Activated CD4-positive, alpha-beta memory T cell treated with anti-CD3 and anti-CD28 coated beads, Interleukin-2, amount 10 ng/mL, durations not matched to agents 7 days and 5 days (primary cell): ENCODE measurements around the gene IL34. TPM values are rescaled to one million over a fixed set of nuclear protein-coding genes. Genes with fewer than 3 reads are reported as not detected.
A peak's percentile ranks its signal among the peaks of the same experiment; 100 is the strongest.
"Not testable (repeated sequence)": the region's sequence is repeated elsewhere in the genome, so short reads cannot be mapped to it uniquely, and the experiment has no call there.

Experiments used
- CTCF ChIA-PET: fragments of 350-600 bp; sonication (Branson Sonifier 250); formaldehyde crosslinking; loops from one replicate; lab custom pipeline; 2021; ENCODE audit warnings: antibody characterized with exemption, inconsistent platforms; lab: Charles Lee
- POLR2A ChIA-PET: fragments of 350-600 bp; sonication (Branson Sonifier 250); formaldehyde crosslinking; loops from one replicate; lab custom pipeline; 2021; ENCODE audit warnings: antibody characterized with exemption; lab: Charles Lee
- DNase-seq: peaks from one replicate; pipeline ENCODE4 v3.0.0-alpha.2; 2020
- H3K27ac Mint-ChIP-seq: one replicate; pipeline ENCODE4 v1.8.0; 2021; ENCODE audit warnings: mild to moderate bottlenecking, mixed read lengths
- H3K27me3 Mint-ChIP-seq: one replicate; pipeline ENCODE4 v1.8.0; 2021; ENCODE audit warnings: mixed read lengths
- H3K36me3 Mint-ChIP-seq: one replicate; pipeline ENCODE4 v1.8.0; 2021; ENCODE audit warnings: low read depth, mixed read lengths
- H3K4me1 Mint-ChIP-seq: one replicate; pipeline ENCODE4 v1.8.0; 2021; ENCODE audit warnings: mixed read lengths
- H3K4me3 Mint-ChIP-seq: one replicate; pipeline ENCODE4 v1.8.0; 2021; ENCODE audit warnings: mild to moderate bottlenecking, mixed read lengths
- H3K9me3 Mint-ChIP-seq: one replicate; pipeline ENCODE4 v1.8.0; 2021; ENCODE audit warnings: mixed read lengths
- total RNA-seq, 2 experiments: library from RNA; stranded (reverse); gene quantifications; one replicate each; pipeline ENCODE4 v1.2.3, GENCODE V29; 2021

The IL34 gene
- total RNA-seq, 2 experiments from 2014 or later: not detected

GRCh38 chr16:70642633-70643032, 3.7 kb upstream of the IL34 start:
- peaks cover 14% of the 10 kb centered on the region for H3K27me3 Mint-ChIP-seq
- H3K9me3 Mint-ChIP-seq: no peaks in the 10 kb centered on the region
- H3K4me1 Mint-ChIP-seq: no peaks in the 10 kb centered on the region
- H3K4me3 Mint-ChIP-seq: no peak overlapping the region
- ChIA-PET CTCF (no interaction called here), POLR2A (no interaction called here)
- no peaks in the 10 kb centered on the region for H3K36me3 Mint-ChIP-seq
- no peak for DNase-seq
- H3K27ac Mint-ChIP-seq: no peak overlapping the region

- H3K9me3 Mint-ChIP-seq, H3K36me3 Mint-ChIP-seq, CTCF ChIA-PET, H3K4me1 Mint-ChIP-seq, H3K27ac Mint-ChIP-seq, POLR2A ChIA-PET, DNase-seq, H3K4me3 Mint-ChIP-seq: not testable (repeated sequence)
- peaks cover 14% of the 10 kb centered on the region for H3K27me3 Mint-ChIP-seq
These were observed 3.1 kb upstream of the IL34 start for GRCh38 chr16:70643264-70643663.

- ChIA-PET CTCF (no interaction called here), POLR2A (no interaction called here)
- no peak for DNase-seq
- H3K4me1 Mint-ChIP-seq: no peaks in the 10 kb centered on the region
- H3K4me3 Mint-ChIP-seq: no peak overlapping the region
- H3K9me3 Mint-ChIP-seq: no peaks in the 10 kb centered on the region
- H3K36me3 Mint-ChIP-seq: no peaks in the 10 kb centered on the region
- peaks cover 6% of the 10 kb centered on the region for H3K27me3 Mint-ChIP-seq
- no peak overlapping the region for H3K27ac Mint-ChIP-seq
These were observed 1.4 kb upstream of the IL34 start for GRCh38 chr16:70644763-70645597.

- Mint-ChIP-seq H3K9me3 (no peaks in the 10 kb centered on the region), H3K27me3 (no peaks in the 10 kb centered on the region), H3K4me1 (no peaks in the 10 kb centered on the region), H3K27ac (no peak overlapping the region), H3K4me3 (no peak overlapping the region), H3K36me3 (no peaks in the 10 kb centered on the region)
- DNase-seq: no peak
- CTCF ChIA-PET: no interaction called here
- POLR2A ChIA-PET: no interaction called here
These were observed 1.3 kb downstream of the IL34 start for GRCh38 chr16:70647441-70648359.

- H3K4me3 Mint-ChIP-seq: no peak overlapping the region
- H3K36me3 Mint-ChIP-seq: no peaks in the 10 kb centered on the region
- CTCF ChIA-PET: no interaction called here
- POLR2A ChIA-PET: no interaction called here
- peaks cover under 1% of the 10 kb centered on the region for H3K4me1 Mint-ChIP-seq
- no peaks in the 10 kb centered on the region for H3K9me3 Mint-ChIP-seq
- H3K27ac Mint-ChIP-seq: no peak overlapping the region
- no peaks in the 10 kb centered on the region for H3K27me3 Mint-ChIP-seq
- DNase-seq: no peak
These were observed 2.2 kb downstream of the IL34 start for GRCh38 chr16:70648606-70649005.

- POLR2A ChIA-PET: no interaction called here
- Mint-ChIP-seq H3K4me3 (no peak overlapping the region), H3K36me3 (no peaks in the 10 kb centered on the region), H3K4me1 (peaks cover 5% of the 10 kb centered on the region), H3K9me3 (no peaks in the 10 kb centered on the region), H3K27ac (no peak overlapping the region), H3K27me3 (peaks cover 1% of the 10 kb centered on the region)
- no peak for DNase-seq
- CTCF ChIA-PET: no interaction called here
These were observed 2.9 kb downstream of the IL34 start for GRCh38 chr16:70649300-70649699.

GRCh38 chr16:70650216-70650615, 3.9 kb downstream of the IL34 start:
- Mint-ChIP-seq H3K27me3 (peaks cover 1% of the 10 kb centered on the region), H3K36me3 (no peaks in the 10 kb centered on the region), H3K27ac (no peak overlapping the region), H3K9me3 (no peaks in the 10 kb centered on the region), H3K4me3 (no peak overlapping the region), H3K4me1 (peaks cover 5% of the 10 kb centered on the region)
- DNase-seq: no peak
- POLR2A ChIA-PET: no interaction called here
- CTCF ChIA-PET: interaction anchor here (0.5 kb wide), 1 partner anchor 1897 kb away, joined by 3 read pairs; no protein-coding TSS in a partner anchor

GRCh38 chr16:70651524-70651923, 5.2 kb downstream of the IL34 start:
- no peaks in the 10 kb centered on the region for H3K9me3 Mint-ChIP-seq
- POLR2A ChIA-PET: no interaction called here
- peaks cover 5% of the 10 kb centered on the region for H3K4me1 Mint-ChIP-seq
- DNase-seq: no peak
- no peak overlapping the region for H3K4me3 Mint-ChIP-seq
- CTCF ChIA-PET: interaction anchor here (0.6 to 1.9 kb wide), 2 partner anchors 20 to 281 kb away, joined by 4 to 7 read pairs; no protein-coding TSS in a partner anchor
- H3K27ac Mint-ChIP-seq: no peak overlapping the region
- H3K36me3 Mint-ChIP-seq: no peaks in the 10 kb centered on the region
- peaks cover 1% of the 10 kb centered on the region for H3K27me3 Mint-ChIP-seq

GRCh38 chr16:70652322-70652721, 6.0 kb downstream of the IL34 start:
- CTCF ChIA-PET: interaction anchor here (1.1 to 3.1 kb wide), 6 partner anchors 78 to 321 kb away, joined by 3 to 25 read pairs (median 7); no protein-coding TSS in a partner anchor
- peaks cover 5% of the 10 kb centered on the region for H3K4me1 Mint-ChIP-seq
- H3K36me3 Mint-ChIP-seq: no peaks in the 10 kb centered on the region
- no peak overlapping the region for H3K27ac Mint-ChIP-seq
- no peaks in the 10 kb centered on the region for H3K9me3 Mint-ChIP-seq
- peaks cover 3% of the 10 kb centered on the region for H3K27me3 Mint-ChIP-seq
- POLR2A ChIA-PET: no interaction called here
- no peak overlapping the region for H3K4me3 Mint-ChIP-seq
- no peak for DNase-seq

- CTCF ChIA-PET: interaction anchor here (0.6 to 3.1 kb wide), 16 partner anchors 14 to 1490 kb away, joined by 3 to 25 read pairs (median 4); no protein-coding TSS in a partner anchor
- H3K27me3 Mint-ChIP-seq: peaks cover 3% of the 10 kb centered on the region
- no peak overlapping the region for H3K27ac Mint-ChIP-seq
- H3K9me3 Mint-ChIP-seq: no peaks in the 10 kb centered on the region
- DNase-seq: no peak
- no peak overlapping the region for H3K4me3 Mint-ChIP-seq
- POLR2A ChIA-PET: no interaction called here
- peaks cover 5% of the 10 kb centered on the region for H3K4me1 Mint-ChIP-seq
- no peaks in the 10 kb centered on the region for H3K36me3 Mint-ChIP-seq
These were observed 7.0 kb downstream of the IL34 start for GRCh38 chr16:70653406-70653805.

- peak; percentile 86 for DNase-seq
- Mint-ChIP-seq H3K36me3 (no peaks in the 10 kb centered on the region), H3K4me1 (peaks cover 5% of the 10 kb centered on the region), H3K27ac (no peak overlapping the region), H3K9me3 (no peaks in the 10 kb centered on the region), H3K4me3 (peak overlapping the region; percentile 31), H3K27me3 (peaks cover 3% of the 10 kb centered on the region)
- ChIA-PET CTCF (interaction anchor here (0.7 to 3.1 kb wide), 15 partner anchors 13 to 983 kb away, joined by 3 to 25 read pairs (median 4); no protein-coding TSS in a partner anchor), POLR2A (interaction anchor here (1.6 kb wide), 1 partner anchor 284 kb away, joined by 5 read pairs; no protein-coding TSS in a partner anchor)
These were observed 7.7 kb downstream of the IL34 start for GRCh38 chr16:70653809-70654771.

- CTCF ChIA-PET: no interaction called here
- Mint-ChIP-seq H3K4me3 (no peak overlapping the region), H3K4me1 (peaks cover 8% of the 10 kb centered on the region), H3K27ac (no peak overlapping the region), H3K9me3 (no peaks in the 10 kb centered on the region), H3K36me3 (no peaks in the 10 kb centered on the region), H3K27me3 (peaks cover 3% of the 10 kb centered on the region)
- no peak for DNase-seq
- POLR2A ChIA-PET: interaction anchor here (1.2 kb wide), 1 partner anchor 115 kb away, joined by 4 read pairs; no protein-coding TSS in a partner anchor
These were observed 9.8 kb downstream of the IL34 start for GRCh38 chr16:70656065-70656711.
